H9 (cell line): ENCODE measurements around the gene SIPA1. TPM values are rescaled to one million over a fixed set of nuclear protein-coding genes. Genes with fewer than 3 reads are reported as not detected.

Source experiments
- DNase-seq: peaks from one replicate; pipeline ENCODE4 v3.0.0-alpha.2; 2017
- H2AFZ ChIP-seq: one replicate; pipeline ENCODE4 v1.6.1; 2013; ENCODE audit warnings: mild to moderate bottlenecking, low read length, control low read depth, moderate library complexity
- H2AK5ac ChIP-seq: 2 replicates; pipeline ENCODE4 v1.6.1; 2013; ENCODE audit warnings: low read length, control low read depth, mixed read lengths; ENCODE audit not compliant: insufficient read length
- H2BK120ac ChIP-seq: one replicate; pipeline ENCODE4 v1.6.1; 2013; ENCODE audit warnings: low read depth, mild to moderate bottlenecking, low read length, control low read depth, inconsistent platforms; ENCODE audit not compliant: poor library complexity, severe bottlenecking
- H2BK12ac ChIP-seq: 2 replicates; pipeline ENCODE4 v1.6.1; 2013; ENCODE audit warnings: low read length, control low read depth, mixed read lengths, low read depth; ENCODE audit not compliant: insufficient read length
- H2BK15ac ChIP-seq: 2 replicates; pipeline ENCODE4 v1.6.1; 2013; ENCODE audit warnings: low read depth, low read length, control low read depth
- H2BK20ac ChIP-seq: one replicate; pipeline ENCODE4 v1.6.1; 2013; ENCODE audit warnings: low read depth, mild to moderate bottlenecking, low read length, control low read depth, inconsistent platforms; ENCODE audit not compliant: poor library complexity, severe bottlenecking
- H2BK5ac ChIP-seq: 2 replicates; pipeline ENCODE4 v1.6.1; 2013; ENCODE audit warnings: low read length, control low read depth, mixed read lengths; ENCODE audit not compliant: insufficient read length
- H3K14ac ChIP-seq: 2 replicates; pipeline ENCODE4 v1.6.1; 2013; ENCODE audit warnings: low read length, control low read depth; ENCODE audit not compliant: insufficient read depth
- H3K18ac ChIP-seq: 2 replicates; pipeline ENCODE4 v1.6.1; 2013; ENCODE audit warnings: low read depth, mild to moderate bottlenecking, mixed read lengths, low read length, control low read depth; ENCODE audit not compliant: insufficient read length
- H3K23ac ChIP-seq: 2 replicates; pipeline ENCODE4 v1.6.1; 2013; ENCODE audit warnings: low read length, control low read depth, mixed read lengths, low read depth; ENCODE audit not compliant: insufficient read length
- H3K23me2 ChIP-seq: 2 replicates; pipeline ENCODE4 v1.6.1; 2013; ENCODE audit warnings: low read depth, mild to moderate bottlenecking, mixed read lengths, low read length, control low read depth; ENCODE audit not compliant: insufficient read length, poor library complexity, severe bottlenecking
- H3K27ac ChIP-seq: 2 replicates; pipeline ENCODE4 v1.5.1; 2013; ENCODE audit warnings: low read length, control low read depth, mixed read lengths, low read depth; ENCODE audit not compliant: insufficient read length
- H3K27me3 ChIP-seq: 2 replicates; pipeline ENCODE4 v1.6.1; 2013; ENCODE audit warnings: low read length, control low read depth, inconsistent platforms; ENCODE audit not compliant: insufficient read depth
- H3K4ac ChIP-seq: 2 replicates; pipeline ENCODE4 v1.6.1; 2013; ENCODE audit warnings: low read depth, mild to moderate bottlenecking, control low read depth, inconsistent platforms, low read length, moderate library complexity
- H3K4me1 ChIP-seq: 2 replicates; pipeline ENCODE4 v1.6.1; 2013; ENCODE audit warnings: low read length, control low read depth, inconsistent platforms; ENCODE audit not compliant: insufficient read depth
- H3K4me2 ChIP-seq: 2 replicates; pipeline ENCODE4 v1.6.1; 2013; ENCODE audit warnings: low read length, control low read depth, mixed read lengths; ENCODE audit not compliant: insufficient read length, insufficient read depth
- H3K56ac ChIP-seq: 2 replicates; pipeline ENCODE4 v1.6.1; 2013; ENCODE audit warnings: low read depth, mild to moderate bottlenecking, mixed read lengths, low read length, control low read depth; ENCODE audit not compliant: insufficient read length
- H3K79me1 ChIP-seq: 2 replicates; pipeline ENCODE4 v1.6.1; 2013; ENCODE audit warnings: low read depth, mild to moderate bottlenecking, moderate library complexity, low read length, control low read depth, inconsistent platforms; ENCODE audit not compliant: insufficient read depth, poor library complexity, severe bottlenecking
- H3K79me2 ChIP-seq: 2 replicates; pipeline ENCODE4 v1.6.1; 2013; ENCODE audit warnings: low read length, control low read depth, inconsistent platforms; ENCODE audit not compliant: insufficient read depth
- H3K9ac ChIP-seq: 2 replicates; pipeline ENCODE4 v1.6.1; 2013; ENCODE audit warnings: low read length, control low read depth, mixed read lengths; ENCODE audit not compliant: insufficient read length; ENCODE audit errors: extremely low read depth
- H3K9me3 ChIP-seq: one replicate; pipeline ENCODE4 v1.6.1; 2013; ENCODE audit warnings: low read depth, low read length, inconsistent platforms; ENCODE audit not compliant: control insufficient read depth
- H3T11ph ChIP-seq: one replicate; pipeline ENCODE4 v1.6.1; 2013; ENCODE audit warnings: mild to moderate bottlenecking, low read length, control low read depth, inconsistent platforms
- H4K20me1 ChIP-seq: one replicate; pipeline ENCODE4 v1.6.1; 2013; ENCODE audit not compliant: control insufficient read depth, insufficient read length, insufficient read depth
- H4K5ac ChIP-seq: 2 replicates; pipeline ENCODE4 v1.6.1; 2013; ENCODE audit warnings: low read depth, mild to moderate bottlenecking, mixed read lengths, low read length, control low read depth; ENCODE audit not compliant: insufficient read length
- H4K8ac ChIP-seq: replicated peaks from 2 replicates; pipeline ENCODE4 v1.6.1; 2013; ENCODE audit warnings: low read length, control low read depth, mixed read lengths, low read depth; ENCODE audit not compliant: insufficient read length
- H4K91ac ChIP-seq: 2 replicates; pipeline ENCODE4 v1.6.1; 2013; ENCODE audit warnings: low read depth, mild to moderate bottlenecking, moderate library complexity, mixed read lengths, low read length, control low read depth; ENCODE audit not compliant: insufficient read length
- H3K27ac Mint-ChIP-seq, 3 experiments: 2 replicates in 2 of 3; 3 replicates in 1 of 3; pipeline ENCODE4 v1.8.0; 2020 to 2021; ENCODE audit warnings: mixed read lengths in 3 of 3, mild to moderate bottlenecking in 1 of 3, moderate library complexity in 1 of 3
- H3K27me3 Mint-ChIP-seq: 2 replicates; pipeline ENCODE4 v1.8.0; 2021; ENCODE audit warnings: low read depth, mild to moderate bottlenecking, moderate library complexity, mixed read lengths
- H3K36me3 Mint-ChIP-seq, 3 experiments: 2 replicates in 2 of 3; 3 replicates in 1 of 3; pipeline ENCODE4 v1.8.0; 2020 to 2021; ENCODE audit warnings: low read depth in 3 of 3, mixed read lengths in 3 of 3; ENCODE audit not compliant: insufficient read depth in 1 of 3
- H3K4me1 Mint-ChIP-seq, 2 experiments: 2 replicates each; pipeline ENCODE4 v1.8.0; 2020; ENCODE audit warnings: mixed read lengths in 2 of 2
- H3K4me3 Mint-ChIP-seq, 2 experiments: 2 replicates in 1 of 2; 3 replicates in 1 of 2; pipeline ENCODE4 v1.8.0; 2020 to 2021; ENCODE audit warnings: mild to moderate bottlenecking in 2 of 2, mixed read lengths in 2 of 2, moderate library complexity in 1 of 2
- H3K9me3 Mint-ChIP-seq, 2 experiments: 2 replicates in 1 of 2; 3 replicates in 1 of 2; pipeline ENCODE4 v1.8.0; 2020; ENCODE audit warnings: mild to moderate bottlenecking in 2 of 2, mixed read lengths in 2 of 2, moderate library complexity in 1 of 2
- CTCF ChIP-seq: fragments of 200-600 bp; sonication (generic); conservative IDR thresholded peaks from 3 replicates; pipeline ENCODE4 v1.8.0; 2021; ENCODE audit warnings: antibody characterized with exemption, mild to moderate bottlenecking
- WGBS: extraction: QIAGEN DNeasy Blood & Tissue Kit; methylation state at CpG from one replicate; pipeline ENCODE4 v1.1.7; 2013; ENCODE audit warnings: missing lambda C conversion rate, low lambda C conversion rate, mixed read lengths; ENCODE audit not compliant: insufficient read length; ENCODE audit errors: extremely low coverage; 5-methylcytosine and 5-hydroxymethylcytosine counted together
- total RNA-seq: library from RNA; stranded (reverse); gene quantifications from 2 replicates; pipeline ENCODE4 v1.2.1, GENCODE V29; 2021

Gene SIPA1
- total RNA-seq, 1 experiment from 2014 or later: 32.0 TPM

DNA sequence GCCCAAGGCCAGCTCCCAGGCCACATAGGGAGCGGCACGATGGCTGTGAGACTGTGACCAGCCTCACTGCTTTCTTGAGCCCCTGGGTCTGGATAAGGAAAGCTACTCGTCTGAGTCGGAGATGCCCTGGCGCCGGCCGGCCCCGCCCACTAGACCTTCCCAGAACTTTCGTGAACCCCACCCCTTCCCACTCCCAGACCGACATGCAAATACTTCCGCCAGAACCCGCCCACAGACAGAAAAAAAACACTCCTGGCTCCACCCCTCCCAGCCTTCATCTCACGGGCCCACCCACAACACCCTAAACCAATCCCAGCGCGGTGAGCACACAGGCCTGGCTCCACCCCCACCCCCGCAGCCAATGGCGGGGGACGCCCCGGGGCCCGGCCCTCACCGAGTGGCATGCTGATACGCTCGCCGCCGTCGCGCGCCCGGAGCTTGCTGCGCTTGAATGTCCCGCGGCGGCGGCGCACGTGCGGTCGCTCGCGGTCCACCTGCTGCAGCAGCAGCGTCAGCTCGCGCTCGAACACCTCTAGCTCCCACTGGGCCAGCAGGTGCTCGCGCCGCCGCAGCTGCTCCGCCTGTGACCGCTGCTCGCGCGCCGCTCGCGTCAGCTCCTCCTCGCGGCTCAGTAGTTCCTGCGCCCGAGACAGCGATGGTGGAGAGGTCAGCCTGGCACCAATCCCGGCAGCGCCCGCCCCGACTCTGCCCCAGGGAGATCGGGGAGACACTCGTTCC, 30.9 kb upstream of the SIPA1 start:
- H3K9ac ChIP-seq: no peak overlapping the region
- peaks cover 11 to 59% (median 57%) of the 10 kb centered on the region in 3 experiments; a peak in 6 of 7 replicates for H3K36me3 Mint-ChIP-seq

More for the DNA sequence above, 30.9 kb upstream of the SIPA1 start:
- Histone ChIP-seq H3K4ac (no peak overlapping the region), H3K56ac (no peak overlapping the region), H3T11ph (no peak overlapping the region), H3K4me1 (no peaks in the 10 kb centered on the region; the same call in 1 of the 2 replicates), H3K23me2 (peaks cover 8% of the 10 kb centered on the region), H2AFZ (no peak overlapping the region), H3K4me2 (peak overlapping the region; percentile 53), H3K9me3 (no peaks in the 10 kb centered on the region), H3K14ac (peak overlapping the region; percentile 49), H2BK12ac (no peak overlapping the region), H2BK20ac (no peak overlapping the region), H2BK5ac (no peak overlapping the region), H4K91ac (no peak overlapping the region), H2BK15ac (no peak overlapping the region), H3K27ac (no peak overlapping the region), H3K27me3 (no peaks in the 10 kb centered on the region), H3K23ac (no peak overlapping the region), H3K18ac (no peak overlapping the region), H2AK5ac (no peak overlapping the region), H3K79me1 (no peaks in the 10 kb centered on the region), H4K8ac (no peak overlapping the region), H2BK120ac (no peak overlapping the region), H4K20me1 (no peaks in the 10 kb centered on the region), H3K79me2 (no peaks in the 10 kb centered on the region), H4K5ac (no peak overlapping the region)
- Mint-ChIP-seq H3K27ac (peak overlapping the region; percentile 57 to 79 (median 70); a peak in 5 of 7 replicates), H3K4me3 (peak overlapping the region; percentile 55 to 81), H3K4me1 (peaks cover 9 to 20% of the 10 kb centered on the region in 2 experiments), H3K27me3 (peaks cover 1% of the 10 kb centered on the region; the same call in 1 of the 2 replicates), H3K9me3 (no peaks in the 10 kb centered on the region)
- peak; percentile 99 for DNase-seq
- TF ChIP-seq CTCF: no peak
- WGBS: no CpG with 5 or more reads among the region's 67 CpGs
